H1 (cell line): Measurements from ENCODE around the gene SFMBT2. TPM values are rescaled to one million over a fixed set of nuclear protein-coding genes. Genes with fewer than 3 reads are reported as not detected.
A peak's percentile ranks its signal among the peaks of the same experiment; 100 is the strongest.

Source experiments
- CTCF ChIA-PET: fragments of 300-600 bp; sonication (Branson Sonifier 250); formaldehyde crosslinking; loops from one replicate; lab custom pipeline; 2021; ENCODE audit not compliant: partially characterized antibody; lab: Charles Lee
- POLR2A ChIA-PET: fragments of 300-600 bp; sonication (Branson Sonifier 250); formaldehyde crosslinking; loops from one replicate; lab custom pipeline; 2021; ENCODE audit warnings: inconsistent platforms; ENCODE audit not compliant: partially characterized antibody; lab: Charles Lee
- DNase-seq, 2 experiments: peaks; one replicate each; pipeline versions ENCODE4 v3.0.0 to v3.0.0-alpha.2; 2010 to 2022; ENCODE audit warnings: low spot score in 2 of 2, low read depth in 1 of 2, mixed read lengths in 1 of 2
- FAIRE-seq: peaks from 2 replicates; lab custom pipeline; 2011; peaks lifted over from hg19 to GRCh38; lab: Jason Lieb, UNC
- H2AFZ ChIP-seq: 2 replicates; pipeline ENCODE4 v1.8.1; 2012; ENCODE audit warnings: low read length, inconsistent platforms
- H2AK5ac ChIP-seq: 2 replicates; pipeline ENCODE4 v1.6.1; 2013; ENCODE audit warnings: low read depth, low read length
- H2BK120ac ChIP-seq: replicated peaks from 2 replicates; pipeline ENCODE3; 2013; ENCODE audit warnings: low read depth, low read length, inconsistent platforms
- H2BK12ac ChIP-seq: 2 replicates; pipeline ENCODE4 v1.6.1; 2013; ENCODE audit warnings: low read depth, low read length
- H2BK15ac ChIP-seq: 2 replicates; pipeline ENCODE4 v1.6.1; 2013; ENCODE audit warnings: low read length
- H2BK20ac ChIP-seq: 2 replicates; pipeline ENCODE4 v1.6.1; 2013; ENCODE audit warnings: low read length
- H2BK5ac ChIP-seq: 2 replicates; pipeline ENCODE4 v1.6.1; 2013; ENCODE audit warnings: low read depth, low read length
- H3K14ac ChIP-seq: 2 replicates; pipeline ENCODE4 v1.6.1; 2013; ENCODE audit warnings: inconsistent platforms; ENCODE audit not compliant: insufficient read length
- H3K18ac ChIP-seq: 2 replicates; pipeline ENCODE4 v1.6.1; 2013; ENCODE audit warnings: low read length; ENCODE audit errors: extremely low read depth
- H3K23ac ChIP-seq: 2 replicates; pipeline ENCODE4 v1.6.1; 2013; ENCODE audit warnings: inconsistent platforms; ENCODE audit not compliant: insufficient read length
- H3K23me2 ChIP-seq: 2 replicates; pipeline ENCODE4 v1.6.1; 2013; ENCODE audit warnings: low read depth, low read length
- H3K27ac ChIP-seq: 2 replicates; pipeline ENCODE4 v1.6.1; 2011; ENCODE audit warnings: low read depth, low read length, inconsistent platforms
- H3K27me3 ChIP-seq, 4 experiments: replicated peaks in 1 of 4; 1 replicate in 1 of 4; 2 replicates in 3 of 4; pipeline versions ENCODE4 v1.6.1 to v1.8.1; 2011 to 2013; ENCODE audit warnings: low read length in 3 of 4, mild to moderate bottlenecking in 3 of 4, inconsistent platforms in 2 of 4, mixed read lengths in 2 of 4, moderate library complexity in 1 of 4; ENCODE audit not compliant: control insufficient read depth in 3 of 4, insufficient read depth in 3 of 4; ENCODE audit errors: extremely low read depth in 1 of 4
- H3K36me3 ChIP-seq, 4 experiments: 2 replicates each; pipeline versions ENCODE4 v1.6.1 to v1.8.1; 2011 to 2013; ENCODE audit warnings: mild to moderate bottlenecking in 4 of 4, low read length in 3 of 4, moderate library complexity in 2 of 4, control low read depth in 1 of 4, inconsistent platforms in 1 of 4; ENCODE audit not compliant: insufficient read depth in 4 of 4, control insufficient read depth in 2 of 4
- H3K4ac ChIP-seq: replicated peaks from 2 replicates; pipeline ENCODE3; 2013; ENCODE audit warnings: low read length, low read depth, mixed read lengths, inconsistent platforms; ENCODE audit not compliant: insufficient read length
- H3K4me1 ChIP-seq, 4 experiments: replicated peaks in 1 of 4; 1 replicate in 1 of 4; 2 replicates in 3 of 4; pipeline versions ENCODE4 v1.6.1 to v1.8.1; 2011 to 2013; ENCODE audit warnings: low read length in 3 of 4, inconsistent platforms in 2 of 4, mixed read lengths in 1 of 4; ENCODE audit not compliant: insufficient read depth in 4 of 4, control insufficient read depth in 3 of 4
- H3K4me2 ChIP-seq, 2 experiments: 2 replicates each; pipeline versions ENCODE4 v1.6.1 to v1.8.1; 2011 to 2013; ENCODE audit warnings: low read depth in 2 of 2, low read length in 2 of 2, control low read depth in 1 of 2, inconsistent platforms in 1 of 2, mild to moderate bottlenecking in 1 of 2; ENCODE audit not compliant: insufficient read depth in 1 of 2
- H3K4me3 ChIP-seq, 4 experiments: fragments of 200-600, 300-600 bp in 1 of 4; sonication (generic), shearing (Covaris generic), sonication (Bioruptor Twin) in 1 of 4; 2 replicates each; pipeline versions ENCODE4 v1.5.1 to v1.8.1; 2011 to 2016; ENCODE audit warnings: low read length in 4 of 4, low read depth in 3 of 4, control low read depth in 2 of 4, inconsistent platforms in 2 of 4, mild to moderate bottlenecking in 2 of 4, mixed read lengths in 1 of 4, moderate library complexity in 1 of 4; ENCODE audit not compliant: insufficient read depth in 2 of 4; ENCODE audit errors: extremely low read depth in 1 of 4
- H3K56ac ChIP-seq: replicated peaks from 2 replicates; pipeline ENCODE3; 2013; ENCODE audit warnings: low read depth, mild to moderate bottlenecking, mixed read lengths, low read length, inconsistent platforms; ENCODE audit not compliant: insufficient read length
- H3K79me1 ChIP-seq: 2 replicates; pipeline ENCODE4 v1.6.1; 2013; ENCODE audit warnings: low read depth, low read length, control low read depth
- H3K79me2 ChIP-seq, 2 experiments: 2 replicates each; pipeline versions ENCODE4 v1.6.1 to v1.8.1; 2012 to 2013; ENCODE audit warnings: low read length in 2 of 2, mild to moderate bottlenecking in 2 of 2, inconsistent platforms in 1 of 2; ENCODE audit not compliant: insufficient read depth in 2 of 2, control insufficient read depth in 1 of 2
- H3K9ac ChIP-seq, 4 experiments: replicated peaks in 1 of 4; 1 replicate in 1 of 4; 2 replicates in 3 of 4; pipeline versions ENCODE4 v1.6.1 to v1.8.1; 2011 to 2013; ENCODE audit warnings: low read depth in 3 of 4, low read length in 3 of 4, control low read depth in 2 of 4, mild to moderate bottlenecking in 2 of 4, moderate library complexity in 2 of 4, inconsistent platforms in 1 of 4; ENCODE audit errors: extremely low read depth in 1 of 4
- H3K9me3 ChIP-seq, 2 experiments: 2 replicates each; pipeline versions ENCODE4 v1.6.1 to v1.8.1; 2012 to 2013; ENCODE audit warnings: mild to moderate bottlenecking in 2 of 2, moderate library complexity in 2 of 2, control low read depth in 1 of 2, inconsistent platforms in 1 of 2, low read depth in 1 of 2, low read length in 1 of 2, mixed read lengths in 1 of 2; ENCODE audit not compliant: insufficient read depth in 2 of 2
- H4K20me1 ChIP-seq, 2 experiments: replicated peaks in 1 of 2; 2 replicates each; pipeline versions ENCODE3 to v1.8.1; 2011 to 2013; ENCODE audit warnings: inconsistent platforms in 2 of 2, low read length in 2 of 2, mild to moderate bottlenecking in 1 of 2; ENCODE audit not compliant: insufficient read depth in 2 of 2, control insufficient read depth in 1 of 2
- H4K5ac ChIP-seq: 2 replicates; pipeline ENCODE4 v1.6.1; 2013; ENCODE audit warnings: low read length, low read depth, mixed read lengths, inconsistent platforms; ENCODE audit not compliant: insufficient read length
- H4K8ac ChIP-seq: 2 replicates; pipeline ENCODE4 v1.8.0; 2013; ENCODE audit warnings: mild to moderate bottlenecking, moderate library complexity, low read length, inconsistent platforms; ENCODE audit not compliant: insufficient read depth; ENCODE audit errors: extremely low read depth
- H4K91ac ChIP-seq: replicated peaks from 2 replicates; pipeline ENCODE3; 2013; ENCODE audit warnings: low read length, mixed read lengths, inconsistent platforms; ENCODE audit not compliant: insufficient read length
- EZH2 ChIP-seq: fragments of 200-600 bp; sonication (generic); IDR thresholded peaks from 2 replicates; pipeline ENCODE4 v1.7.1; 2012; ENCODE audit warnings: low read depth, mild to moderate bottlenecking, moderate library complexity, low read length, inconsistent platforms; ENCODE audit not compliant: severe bottlenecking
- HDAC2 ChIP-seq, 2 experiments: fragments of 300-600 bp in 1 of 2; sonication (generic) in 1 of 2; IDR thresholded peaks; 2 replicates each; pipeline ENCODE4 v1.6.1; 2011 to 2012; ENCODE audit warnings: low read depth in 2 of 2, low read length in 2 of 2, mild to moderate bottlenecking in 2 of 2, moderate library complexity in 2 of 2, borderline replicate concordance in 1 of 2, inconsistent platforms in 1 of 2
- TBP ChIP-seq: IDR thresholded peaks from 2 replicates; pipeline ENCODE4 v1.6.1; 2011; ENCODE audit warnings: low read depth, low read length, improper control_type of control experiment
- WGBS, 2 experiments: shearing (Covaris generic) in 1 of 2; methylation state at CpG; one replicate each; pipeline versions ENCODE4 v1.1.6 to v1.1.7; 2013 to 2015; ENCODE audit warnings: low lambda C conversion rate in 2 of 2, mixed read lengths in 2 of 2, inconsistent platforms in 1 of 2, low coverage in 1 of 2, missing lambda C conversion rate in 1 of 2; ENCODE audit not compliant: insufficient replicate concordance in 2 of 2, insufficient coverage in 1 of 2, insufficient read length in 1 of 2; ENCODE audit errors: extremely low coverage in 1 of 2, missing lambda C conversion rate in 1 of 2; 5-methylcytosine and 5-hydroxymethylcytosine counted together
- polyA plus RNA-seq, 7 experiments: library from polyadenylated mRNA; depleted of rRNA in 3 of 7; stranded (reverse) in 5 of 7; unstranded in 2 of 7; fragments of >200 nt in 5 of 7; fragments of 200-250 nt in 2 of 7; gene quantifications; 1 replicate in 5 of 7; 2 replicates in 1 of 7; 4 replicates in 1 of 7; pipeline versions ENCODE4 v1.2.1 to v1.2.3, GENCODE V29; 2011 to 2013; ENCODE audit warnings: missing spikeins in 2 of 7, mixed read lengths in 2 of 7
- total RNA-seq: library from RNA; stranded (reverse); fragmentation: NEBNext Ultra II Directional; extraction: Animal tissue kit (Norgen Biotek cat#: 25700); gene quantifications from 2 replicates; pipeline ENCODE4 v1.2.1, GENCODE V29; 2021

SFMBT2 gene
- total and polyA plus RNA-seq, 2 of the 8 experiments (the other 6 are each of a cell fraction or from before 2014, with no cell fraction given) = 2.9 to 11.0 TPM

- no peak overlapping the region for H3K27ac ChIP-seq
- H3K9ac ChIP-seq = no peak overlapping the region
- no peak overlapping the region for H3K14ac ChIP-seq
- H4K5ac ChIP-seq = no peak overlapping the region
- H3K9me3 ChIP-seq = no peaks in the 10 kb centered on the region
- no peak overlapping the region for H4K8ac ChIP-seq
- 0 out of 2 replicates have a peak overlapping the region, but pooled peaks have one; percentile 80 for H2AK5ac ChIP-seq
- CTCF ChIA-PET = interaction anchor here (0.6 to 1.3 kb wide), 3 partner anchors 14 to 87 kb away, joined by 3 read pairs; no protein-coding TSS in a partner anchor
- no peak overlapping the region for H2AFZ ChIP-seq
- H2BK15ac ChIP-seq = no peak overlapping the region
- no peaks in the 10 kb centered on the region for H3K23me2 ChIP-seq
- H3K18ac ChIP-seq = no peak overlapping the region
- no peak for DNase-seq
- H3K4ac ChIP-seq = no peak overlapping the region
- H2BK20ac ChIP-seq = no peak overlapping the region
- WGBS, 2 experiments = 88 to 98% methylated on average over 5 to 19 of the region's 19 CpGs
- no peaks in the 10 kb centered on the region for H4K20me1 ChIP-seq
- no peak for FAIRE-seq
- no peak overlapping the region for H3K4me2 ChIP-seq
- H3K27me3 ChIP-seq = no peaks in the 10 kb centered on the region
- no peak overlapping the region for H3K4me3 ChIP-seq
- no peak overlapping the region for H4K91ac ChIP-seq
- POLR2A ChIA-PET = no interaction called here
- no peaks in the 10 kb centered on the region for H3K79me2 ChIP-seq
- TF ChIP-seq TBP (no peak), EZH2 (no peak), HDAC2 (IDR thresholded peaks at IDR 0.05; ENCODE audit: borderline replicate concordance in 1 of 2, low read depth in 2 of 2, low read length in 2 of 2) (no peak)
- peaks cover 0 to 12% (median 2%) of the 10 kb centered on the region in 4 experiments; a peak in 5 of 7 replicates for H3K4me1 ChIP-seq
- no peak overlapping the region for H3K23ac ChIP-seq
- no peak overlapping the region for H2BK5ac ChIP-seq
- H3K36me3 ChIP-seq = no peaks in the 10 kb centered on the region
- H2BK120ac ChIP-seq = no peak overlapping the region
- no peak overlapping the region for H2BK12ac ChIP-seq
- H3K56ac ChIP-seq = no peak overlapping the region
- H3K79me1 ChIP-seq = no peaks in the 10 kb centered on the region
These were observed 27.6 kb upstream of the SFMBT2 start for GRCh38 chr10:7438196-7438986.
